Measurements from ENCODE around the gene MYO3A.
"Not testable (repeated sequence)": the region's sequence is repeated elsewhere in the genome, so short reads cannot be mapped to it uniquely, and the experiment has no call there.

The MYO3A gene

DNA sequence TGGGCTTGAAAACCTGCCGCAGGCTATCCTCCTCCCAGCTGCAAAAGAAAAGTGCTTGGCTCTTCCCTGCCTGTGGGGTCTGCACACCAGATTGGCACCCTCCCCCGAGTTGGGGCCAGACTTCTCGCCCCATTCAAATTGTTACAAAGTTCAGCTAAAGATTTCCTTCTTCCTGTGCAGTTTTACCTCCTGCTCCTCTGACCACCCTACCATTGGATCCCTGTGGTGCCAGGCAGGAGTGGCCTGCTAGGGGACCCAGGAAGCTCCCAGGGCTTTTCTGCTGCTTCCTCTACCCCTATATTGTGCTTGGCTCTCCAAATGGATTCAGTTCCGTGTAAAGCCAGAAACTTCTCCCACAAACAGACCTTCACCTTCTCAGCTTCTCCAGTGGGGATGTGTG is 147.4 kb downstream of the MYO3A start:
- no peak for DNase-seq (ENCODE audit: low read depth)

DNA sequence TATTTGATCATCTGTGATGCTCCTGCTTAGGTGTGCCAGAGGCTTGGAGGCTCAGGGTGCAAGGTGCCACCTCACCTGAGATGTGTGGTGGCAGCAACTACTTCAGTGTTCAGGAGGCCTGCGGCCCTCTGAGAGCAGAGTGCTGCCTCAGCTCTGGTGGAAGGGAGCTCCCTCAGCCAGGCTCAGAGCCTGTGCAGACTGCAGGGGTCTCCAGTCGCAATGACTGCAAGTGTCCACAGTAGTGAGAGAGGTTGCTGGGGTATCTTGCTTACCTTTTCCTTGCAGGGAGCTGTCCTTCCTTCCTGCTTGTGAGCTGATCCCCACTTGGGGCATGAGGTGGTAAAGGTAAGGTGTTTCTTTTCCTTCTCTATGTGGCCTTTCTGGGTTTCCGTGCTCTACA is 151.5 kb downstream of the MYO3A start:
- no peak for DNase-seq (ENCODE audit: low read depth)

DNA sequence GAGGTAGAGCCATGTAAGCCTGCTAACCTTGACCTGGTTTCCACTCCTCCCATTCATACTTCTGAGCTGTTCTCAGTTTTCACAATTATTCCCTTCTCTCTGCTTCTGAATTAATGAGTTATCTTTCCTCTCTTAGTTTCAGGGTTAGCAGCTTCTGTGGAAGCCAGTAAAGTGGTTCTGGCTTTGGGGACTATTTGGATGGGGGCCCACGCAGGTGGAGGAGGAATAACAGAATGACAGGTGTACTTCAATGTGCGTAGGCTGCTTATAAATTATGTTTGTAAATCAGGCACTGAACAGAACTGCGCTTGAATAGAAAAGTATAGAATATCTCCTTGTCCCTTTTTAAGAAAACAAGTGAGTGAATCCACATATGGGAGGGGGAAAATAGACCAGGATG is 153.6 kb downstream of the MYO3A start:
- no peak for DNase-seq (ENCODE audit: low read depth)

DNA sequence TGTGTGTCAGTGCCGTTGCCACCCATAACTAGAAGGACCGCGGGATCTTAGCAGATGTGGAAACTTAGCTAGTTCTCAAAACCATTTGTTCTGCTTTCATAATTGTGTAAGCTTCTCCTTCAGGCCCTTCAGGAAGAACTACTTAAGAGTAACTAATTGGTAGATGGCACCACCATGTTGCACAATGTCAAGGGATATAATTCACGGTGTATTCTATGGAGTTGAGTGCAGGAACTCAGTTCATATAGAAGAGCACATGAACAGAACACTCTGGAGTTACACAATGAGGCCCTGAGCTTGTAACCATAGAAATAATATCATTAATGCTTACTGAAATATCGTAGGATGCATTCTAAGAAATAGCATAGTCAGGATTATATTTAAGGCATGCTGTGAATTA is 156.0 kb downstream of the MYO3A start:
- no peak for DNase-seq (ENCODE audit: low read depth)

DNA sequence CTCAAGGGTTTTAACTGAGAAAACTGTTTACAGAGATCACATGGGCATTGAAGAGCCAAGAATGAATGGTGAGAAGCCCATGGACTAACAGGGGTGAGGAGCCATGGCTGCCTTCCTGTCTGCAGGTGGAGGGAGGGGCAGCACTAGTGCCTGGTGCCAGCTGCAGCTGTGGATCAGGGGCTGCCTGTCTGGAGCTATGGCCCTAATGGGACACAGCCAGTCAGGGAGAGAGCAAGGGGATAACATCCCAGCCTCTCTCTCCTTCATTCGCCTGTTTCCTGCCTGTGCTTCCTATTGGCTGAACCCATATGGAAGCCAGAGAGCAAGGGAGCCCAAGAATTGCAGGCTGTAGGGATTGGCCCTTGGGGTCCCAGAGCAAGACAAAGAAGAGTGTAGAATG is 156.7 kb downstream of the MYO3A start:
- DNase-seq (ENCODE audit: low read depth), result no peak

DNA sequence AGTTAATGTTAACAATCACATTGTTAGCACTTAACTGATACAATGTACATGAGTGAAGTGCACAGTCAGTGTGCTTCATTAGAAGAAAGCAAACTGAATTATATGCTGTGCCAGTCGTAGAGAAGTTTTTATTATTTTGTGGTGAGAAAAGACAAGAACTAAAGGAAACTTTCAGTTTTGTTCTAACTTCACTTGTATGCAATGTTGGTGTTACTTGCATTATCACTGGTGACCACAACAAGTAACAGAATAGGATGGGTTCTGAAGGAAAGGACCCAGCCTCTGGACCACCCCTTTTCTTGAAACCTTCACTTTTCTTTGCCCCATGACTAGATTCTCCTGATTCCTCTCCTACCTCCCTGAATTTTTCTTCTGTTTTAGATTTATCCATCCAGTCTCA is 159.2 kb downstream of the MYO3A start:
- DNase-seq (ENCODE audit: low read depth), result no peak

DNA sequence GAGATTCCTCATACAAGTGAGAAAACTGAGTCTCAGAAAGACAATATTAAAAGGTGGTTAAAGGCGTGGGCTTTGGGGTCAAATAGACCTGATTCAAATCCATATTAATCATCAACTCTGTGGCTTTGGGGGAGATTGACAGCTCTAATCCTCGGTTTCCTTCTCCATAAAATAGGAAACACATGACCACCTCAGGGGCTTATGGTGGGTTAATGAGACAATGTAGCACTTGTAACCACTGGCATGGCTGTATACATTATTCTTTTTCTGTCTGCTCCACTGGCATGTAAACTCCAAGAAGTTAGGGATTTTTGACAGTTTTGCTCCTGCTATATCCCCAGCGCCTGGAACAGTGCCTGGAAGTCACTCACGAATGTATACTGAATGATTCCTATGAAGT is 161.8 kb downstream of the MYO3A start:
- DNase-seq (ENCODE audit: low read depth), result no peak

DNA sequence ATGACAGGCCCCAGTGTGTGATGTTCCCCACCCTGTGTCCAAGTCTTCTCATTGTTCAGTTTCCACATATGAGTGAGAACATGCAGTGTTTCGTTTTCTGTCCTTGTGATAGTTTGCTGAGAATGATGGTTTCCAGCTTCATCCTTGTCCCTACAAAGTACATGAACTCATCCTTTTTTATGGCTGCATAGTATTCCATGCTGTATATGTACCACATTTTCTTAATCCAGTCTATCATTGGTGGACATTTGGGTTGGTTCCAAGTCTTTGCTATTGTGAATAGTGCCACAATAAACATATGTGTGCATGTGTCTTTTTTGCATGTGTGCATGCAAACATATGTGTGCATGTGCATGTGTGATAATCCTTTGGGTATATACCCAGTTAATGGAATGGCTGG is 163.5 kb downstream of the MYO3A start:
- not testable (repeated sequence) for DNase-seq (ENCODE audit: low read depth)

DNA sequence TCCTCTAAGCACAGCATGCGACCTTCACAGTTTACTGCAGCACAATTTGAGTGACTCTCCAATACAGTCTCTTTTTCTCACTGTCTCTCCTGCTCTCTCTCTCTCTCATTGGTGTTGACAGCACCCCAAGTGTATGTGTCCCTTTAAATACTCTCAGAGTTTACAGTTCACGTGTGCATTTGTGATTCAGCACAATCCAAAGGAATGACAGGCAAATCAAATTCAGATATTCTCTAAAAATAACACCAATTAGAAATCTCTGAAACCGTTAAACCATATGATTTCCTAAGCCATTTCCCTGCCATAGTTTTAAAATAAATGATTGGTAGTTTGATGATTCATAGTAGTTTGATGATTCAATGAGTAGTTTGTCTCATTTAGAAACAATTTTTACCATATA is 178.5 kb downstream of the MYO3A start:
- DNase-seq (ENCODE audit: low read depth), result peak; percentile 41

DNA sequence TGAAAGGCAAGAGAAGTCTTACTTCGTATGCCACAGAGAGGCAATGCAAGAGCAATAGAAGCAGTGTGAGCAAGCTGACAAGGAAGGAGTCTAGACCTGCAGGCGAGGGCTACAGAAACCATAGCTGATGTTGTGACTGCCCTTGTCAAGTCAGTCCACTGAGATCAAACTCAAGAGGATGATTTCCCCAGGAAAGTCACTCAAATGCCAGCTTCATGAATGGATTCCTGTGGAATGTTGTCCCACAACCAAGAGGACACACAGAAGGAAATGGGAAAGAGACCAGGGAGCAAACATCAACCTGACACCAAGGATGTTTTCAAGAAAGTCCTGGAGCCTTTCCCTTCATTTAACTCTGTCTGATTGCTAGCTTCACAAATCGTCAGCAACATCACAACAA is 204.6 kb downstream of the MYO3A start:
- no peak for DNase-seq (ENCODE audit: low read depth)

DNA sequence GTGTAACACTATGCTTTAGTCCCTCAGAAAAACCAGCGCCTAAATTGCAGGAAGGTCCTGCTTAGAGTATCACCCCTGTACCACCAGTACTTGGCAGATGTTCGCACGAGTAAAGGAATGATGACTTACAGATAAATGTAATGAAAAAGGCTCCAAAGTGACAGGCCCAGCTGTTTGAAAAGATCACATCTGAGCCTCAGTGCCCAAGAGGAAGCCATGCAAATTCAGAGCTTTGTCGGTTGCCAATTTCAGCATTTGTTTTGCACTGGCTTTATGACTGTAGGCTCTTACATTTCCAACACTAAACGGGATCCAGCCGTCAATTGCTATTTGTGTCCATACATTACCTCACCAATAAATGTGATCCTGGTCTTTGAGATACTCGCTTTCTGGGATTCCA is 222.0 kb downstream of the MYO3A start:
- no peak for DNase-seq (ENCODE audit: low read depth)

DNA sequence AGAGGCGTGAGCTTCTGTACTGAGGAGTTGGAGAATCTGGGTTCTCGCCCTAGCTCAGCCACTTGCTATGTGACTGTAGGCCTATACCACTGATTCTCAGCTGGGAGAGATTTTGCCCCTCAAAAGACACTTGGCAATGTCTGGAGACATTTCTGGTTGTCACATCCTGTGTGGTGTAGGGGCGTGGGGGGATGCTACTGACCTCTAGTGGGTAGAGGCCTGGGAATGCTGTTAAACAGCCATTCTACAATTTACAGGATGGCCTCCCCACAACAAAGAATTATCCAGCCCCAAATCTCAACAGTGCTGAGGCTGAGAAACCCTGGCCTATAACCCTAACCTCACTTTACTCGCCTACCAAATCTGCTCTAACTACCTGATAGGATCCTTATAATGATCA is 223.7 kb downstream of the MYO3A start:
- DNase-seq (ENCODE audit: low read depth), result no peak

DNA sequence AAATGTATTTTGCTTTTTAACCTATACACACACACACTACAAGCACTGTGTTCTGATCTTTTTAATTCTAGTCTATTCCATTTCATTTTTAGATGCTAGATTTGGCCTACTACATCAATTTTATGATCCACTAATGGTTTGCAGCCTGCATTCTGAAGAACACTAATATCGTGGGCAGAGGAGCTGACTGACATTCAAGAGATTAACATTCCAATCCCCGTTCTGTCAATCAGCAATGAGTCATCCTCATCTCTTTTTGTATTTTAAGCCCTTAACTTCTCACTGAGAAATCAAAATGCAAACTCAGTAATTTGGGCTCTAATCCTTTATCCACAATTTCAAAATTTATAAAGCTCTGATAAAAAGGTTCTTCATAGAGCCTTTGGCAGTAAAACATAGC is 235.4 kb downstream of the MYO3A start:
- no peak for DNase-seq (ENCODE audit: low read depth)

DNA sequence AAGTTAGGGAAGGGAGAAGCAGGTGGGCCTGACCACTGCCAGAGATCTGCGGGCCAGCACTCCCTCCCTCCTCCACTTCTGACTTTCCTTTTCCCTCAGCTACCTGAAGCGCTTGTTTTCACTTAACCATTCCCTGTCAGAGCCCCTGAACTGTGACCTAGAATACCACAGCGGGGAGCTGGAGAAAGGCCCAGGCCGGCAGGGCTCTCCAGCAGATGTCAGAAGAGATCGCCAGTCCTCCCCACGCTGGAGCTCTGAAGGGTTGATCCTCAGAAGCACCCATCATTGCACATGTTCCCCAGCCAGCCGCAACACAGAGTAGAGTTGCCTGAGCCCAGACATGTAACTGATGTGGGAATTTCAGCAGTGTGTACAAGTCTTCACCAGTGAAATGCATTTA is 238.1 kb downstream of the MYO3A start:
- no peak for DNase-seq (ENCODE audit: low read depth)

DNA sequence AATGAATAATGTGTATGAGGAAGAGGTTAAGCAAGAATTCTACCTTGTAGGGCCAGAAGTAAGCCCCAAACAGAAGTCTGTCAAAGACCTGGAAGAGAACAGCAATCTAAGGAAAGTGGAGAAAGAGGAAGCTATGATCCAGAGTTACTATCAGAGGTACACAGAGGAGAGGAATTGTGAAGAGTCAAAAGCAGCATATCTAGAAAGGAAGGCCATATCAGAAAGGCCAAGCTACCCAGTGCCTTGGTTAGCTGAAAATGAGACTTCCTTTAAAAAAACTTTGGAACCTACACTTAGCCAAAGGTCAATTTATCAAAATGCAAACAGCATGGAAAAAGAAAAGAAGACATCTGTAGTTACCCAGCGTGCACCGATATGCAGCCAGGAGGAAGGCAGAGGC is 239.8 kb downstream of the MYO3A start:
- DNase-seq (ENCODE audit: low read depth), result no peak

DNA sequence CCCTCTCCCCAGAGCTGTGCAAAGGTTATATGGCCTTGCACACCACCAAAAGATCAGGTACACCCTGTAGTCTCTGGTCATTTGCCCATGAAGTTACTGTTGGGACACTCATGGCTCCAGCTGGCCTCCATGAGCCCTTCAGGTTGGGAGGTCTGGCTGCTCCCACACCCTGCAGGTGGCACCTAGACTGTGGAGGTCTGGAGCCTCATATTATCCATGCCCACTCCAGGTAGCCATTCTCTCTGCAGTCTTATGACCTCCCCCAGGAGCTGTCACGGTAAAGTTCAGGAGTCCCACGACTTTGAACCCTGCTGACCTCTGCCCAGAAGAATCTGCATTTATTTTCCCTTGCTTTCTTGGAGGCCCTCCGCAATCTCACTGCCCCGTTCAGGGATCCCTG is 243.3 kb downstream of the MYO3A start:
- no peak for DNase-seq (ENCODE audit: low read depth)

DNA sequence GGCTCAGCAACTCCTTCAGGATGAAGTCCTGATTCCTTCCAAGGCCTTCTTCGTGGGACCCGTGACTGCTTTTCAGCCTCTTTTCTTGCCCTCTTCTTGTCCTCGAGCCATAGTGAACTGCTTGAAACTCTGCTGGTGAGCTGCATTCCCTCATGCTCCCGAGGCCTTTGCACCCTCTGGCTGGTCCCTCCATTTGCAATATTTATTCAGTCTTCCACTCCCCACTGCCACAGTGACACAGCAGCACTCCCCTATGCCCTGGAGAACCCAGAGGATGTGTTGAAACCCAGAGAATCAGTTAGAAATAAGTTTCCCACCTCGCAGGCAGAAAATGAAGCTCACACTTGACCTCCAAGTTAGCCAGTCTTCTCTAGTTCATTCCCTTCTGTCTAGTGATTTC is 260.2 kb downstream of the MYO3A start:
- DNase-seq (ENCODE audit: low read depth), result no peak

DNA sequence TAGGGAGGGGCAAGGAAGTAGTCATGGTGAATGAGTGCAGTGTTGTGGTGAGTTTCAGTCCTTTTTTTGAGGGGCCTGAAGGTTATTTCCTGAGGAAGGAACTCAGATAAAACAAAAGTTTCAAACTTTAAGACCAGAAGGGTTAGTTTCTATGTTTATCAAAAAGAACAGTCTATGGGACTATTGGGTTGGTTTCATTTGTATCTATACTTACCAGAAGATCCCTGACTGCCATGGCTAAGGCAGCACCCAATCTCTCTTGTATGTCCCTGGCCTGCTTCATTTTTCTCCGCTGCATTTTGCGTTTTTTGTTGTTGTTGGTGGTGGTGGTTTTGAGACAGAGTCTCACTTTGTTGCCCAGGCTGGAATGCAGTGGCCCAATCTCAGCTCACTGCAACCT is 263.2 kb downstream of the MYO3A start:
- no peak for DNase-seq (ENCODE audit: low read depth)

DNA sequence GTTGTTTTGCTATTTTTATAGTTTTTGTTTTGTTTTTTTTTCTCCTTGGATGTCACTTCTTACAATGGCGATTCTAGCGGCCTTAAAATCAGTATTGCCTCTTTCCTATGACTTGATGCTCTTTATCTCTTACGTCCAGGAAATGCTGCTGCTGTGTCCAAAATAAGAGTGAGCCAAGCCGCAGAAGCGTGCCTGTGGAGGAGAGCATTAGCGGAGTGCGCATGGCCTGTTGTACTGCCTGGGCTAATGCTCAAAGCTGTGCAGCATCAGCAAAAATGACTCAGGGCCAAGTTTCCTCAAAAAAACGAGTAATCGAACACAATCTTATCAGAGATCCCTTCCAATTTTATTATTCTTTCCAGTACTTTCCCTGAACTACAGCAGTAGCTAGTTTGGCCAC is 264.1 kb downstream of the MYO3A start:
- no peak for DNase-seq (ENCODE audit: low read depth)

DNA sequence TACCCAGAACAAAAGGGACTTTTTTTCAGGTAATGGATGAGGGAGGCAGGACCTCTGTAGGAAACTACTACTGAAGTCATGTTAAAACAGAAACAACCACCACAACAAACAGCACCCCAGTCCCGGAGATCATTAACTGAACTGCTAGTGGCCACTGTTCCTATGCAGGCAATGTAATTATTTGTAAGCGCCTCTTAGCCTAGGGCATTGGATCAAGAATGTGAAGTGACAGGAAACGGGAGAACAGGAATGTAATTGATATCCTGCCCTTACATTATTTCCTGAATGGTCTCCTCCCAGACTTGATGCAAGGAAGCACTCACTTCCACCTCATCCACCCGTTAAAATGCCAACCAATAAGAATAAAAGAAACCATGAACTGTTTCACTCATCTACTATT is 265.8 kb downstream of the MYO3A start:
- DNase-seq (ENCODE audit: low read depth), result no peak

DNA sequence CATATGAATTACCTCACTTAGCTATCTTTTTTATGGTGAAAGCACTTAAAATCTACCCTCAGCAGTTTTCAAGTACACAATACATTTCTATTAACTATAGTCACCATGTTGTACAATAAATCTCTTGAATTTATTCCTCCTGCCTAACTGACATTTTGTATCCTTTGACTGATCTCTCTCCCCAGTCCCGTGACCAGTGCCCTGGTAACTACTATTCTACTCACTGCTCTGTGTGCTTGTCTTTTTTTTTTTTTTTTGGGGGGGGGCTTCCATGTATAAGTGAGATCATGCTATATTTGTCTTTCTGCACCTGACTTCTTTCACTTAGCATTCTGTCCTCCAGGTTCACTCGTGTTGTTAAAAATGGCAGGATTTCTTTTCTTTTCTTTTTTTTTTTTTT is 271.2 kb downstream of the MYO3A start:
- no peak for DNase-seq (ENCODE audit: low read depth)

DNA sequence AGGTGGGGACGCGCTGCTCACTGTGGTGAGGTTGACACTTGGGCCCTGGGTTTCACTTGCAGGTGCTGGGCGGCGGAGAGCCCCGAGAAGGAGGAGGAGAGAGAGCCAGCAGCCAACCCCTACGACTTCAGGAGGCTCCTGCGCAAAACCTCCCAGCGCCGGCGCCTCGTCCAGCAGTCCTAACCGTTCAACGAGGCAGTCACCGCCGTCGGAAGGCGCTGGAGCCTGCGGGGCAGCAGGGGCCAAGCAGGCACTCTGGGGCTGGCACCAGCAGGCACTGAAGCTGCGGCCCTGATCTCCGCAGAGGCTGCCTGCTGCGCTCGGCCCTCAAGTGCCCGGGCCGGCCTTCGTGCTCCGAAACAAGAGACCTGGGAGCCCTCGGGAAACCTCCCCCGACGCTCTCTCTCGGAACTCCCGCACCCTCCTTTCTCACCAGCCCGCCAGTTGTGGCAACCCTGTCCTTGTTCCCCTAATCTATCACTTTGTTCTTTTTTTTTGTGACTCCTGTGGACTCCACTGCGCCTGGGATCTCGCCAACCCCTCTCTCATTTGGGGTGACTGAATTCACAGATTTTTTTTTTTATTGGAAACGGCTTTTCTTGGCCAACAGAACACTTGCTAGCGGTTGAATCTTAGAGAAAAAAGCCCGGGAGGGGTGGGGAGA is 277.9 kb downstream of the MYO3A start:
- DNase-seq (ENCODE audit: low read depth), result no peak

DNA sequence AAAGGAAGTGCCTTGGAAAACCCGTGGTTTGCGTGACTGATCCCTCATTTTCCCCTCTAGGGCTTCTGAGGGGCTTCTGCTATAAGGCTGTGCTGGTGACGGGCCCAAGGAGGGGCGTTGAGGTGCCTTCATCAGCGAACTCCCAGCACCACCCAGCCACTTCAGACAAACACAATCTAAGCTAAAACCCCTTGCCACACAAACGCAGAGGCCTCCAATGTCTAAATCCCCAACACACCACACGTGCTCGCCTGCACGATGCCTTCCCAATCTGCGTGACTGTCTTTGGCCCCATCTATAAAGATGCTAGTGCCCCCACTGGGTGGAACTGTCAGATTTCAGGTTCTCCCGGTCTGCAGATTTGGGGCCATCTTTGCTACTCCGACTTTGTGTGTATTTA is 278.5 kb downstream of the MYO3A start:
- no peak for DNase-seq (ENCODE audit: low read depth)

DNA sequence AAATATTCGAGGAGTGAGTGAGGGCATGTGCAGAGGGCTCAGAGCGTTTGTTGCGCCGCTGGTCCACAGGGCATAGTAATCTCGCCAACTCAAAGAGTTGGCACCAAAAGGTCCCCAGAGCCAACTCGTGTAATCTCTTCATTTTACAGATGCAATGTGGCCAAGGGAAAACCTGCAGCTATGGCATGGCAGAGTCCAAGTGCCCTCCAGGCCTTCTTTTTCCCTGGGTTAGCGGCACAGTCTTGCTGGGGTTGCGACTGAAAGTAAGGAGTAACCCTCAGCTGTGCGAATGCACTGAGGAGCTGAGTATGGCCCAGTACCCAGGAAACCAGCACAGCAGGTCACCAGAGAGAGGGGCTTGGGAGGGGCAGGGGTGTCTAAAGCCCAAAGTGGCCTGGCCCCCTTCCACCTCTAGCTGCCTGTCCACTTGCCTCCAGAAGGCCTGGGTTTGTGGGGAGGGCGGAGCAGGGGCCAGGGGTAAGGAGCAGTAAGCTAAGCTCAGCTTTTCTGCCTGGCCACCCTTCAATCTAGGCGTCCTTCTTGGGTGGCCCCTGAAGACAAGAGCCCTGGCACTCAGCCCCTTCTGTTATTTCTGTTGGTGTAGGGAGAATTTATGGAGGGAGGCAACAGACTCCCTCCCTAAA is 279.2 kb downstream of the MYO3A start:
- no peak for DNase-seq (ENCODE audit: low read depth)

All from stromal cell of bone marrow (primary cell).